K562 (cell line): Measurements from ENCODE around the gene MGAT4C. TPM values are rescaled to one million over a fixed set of nuclear protein-coding genes. Genes with fewer than 3 reads are reported as not detected.

Source experiments
- ATAC-seq: fragments of 200-7000 bp; cut with Tn5 transposase; 3 replicates; pipeline ENCODE4 v1.9.1; 2020; ENCODE audit warnings: moderate library complexity
- BruUV-seq: library from RNA; stranded (reverse); fragments of 400-500 nt; replicated peaks from 2 replicates; lab custom pipeline; 2021; lab: Mats Ljungman, UMichigan
- CTCF ChIA-PET: fragments of 300-600 bp; formaldehyde crosslinking; extraction: SDS; loops from one replicate; lab custom pipeline; 2021; ENCODE audit warnings: low intra/inter-chr PET ratio; lab: Yijun Ruan, JAX
- POLR2A ChIA-PET: fragments of 300-600, 350-650 bp; sonication (Branson Sonifier 250); formaldehyde crosslinking; extraction: SDS; loops from one replicate; lab custom pipeline; 2021; ENCODE audit warnings: antibody characterized with exemption, inconsistent platforms; lab: Yijun Ruan, JAX
- DNase-seq, 4 experiments: peaks; one replicate each; pipeline versions ENCODE4 v3.0.0 to v3.0.0-alpha.2; 2011 to 2018; ENCODE audit warnings: low spot score in 3 of 4, mixed read lengths in 3 of 4; ENCODE audit errors: extremely low read depth in 1 of 4
- FAIRE-seq: peaks from 2 replicates; lab custom pipeline; 2011; peaks lifted over from hg19 to GRCh38; lab: Jason Lieb, UNC
- H2AFZ ChIP-seq: 2 replicates; pipeline ENCODE4 v1.6.0; 2011; ENCODE audit warnings: low read depth, low read length, control low read depth, inconsistent platforms
- H3K27ac ChIP-seq: fragments of 200-600 bp; 3 replicates; pipeline ENCODE4 v1.8.0; 2011; ENCODE audit warnings: low read depth, mild to moderate bottlenecking, control low read depth, inconsistent platforms, low read length, moderate library complexity, mixed read lengths; ENCODE audit errors: extremely low read depth
- H3K27me3 ChIP-seq, 2 experiments: fragments of 300-600 bp in 1 of 2; 2 replicates in 1 of 2; 3 replicates in 1 of 2; pipeline versions ENCODE4 v1.6.0 to v1.8.0; 2011; ENCODE audit warnings: inconsistent platforms in 2 of 2, low read length in 2 of 2, mild to moderate bottlenecking in 1 of 2, mixed read lengths in 1 of 2, moderate library complexity in 1 of 2; ENCODE audit not compliant: control insufficient read depth in 2 of 2, insufficient read depth in 2 of 2
- H3K36me3 ChIP-seq: fragments of 300-600 bp; 3 replicates; pipeline ENCODE4 v1.8.0; 2011; ENCODE audit warnings: mild to moderate bottlenecking, low read length, inconsistent platforms; ENCODE audit not compliant: control insufficient read depth, insufficient read depth
- H3K4me1 ChIP-seq, 2 experiments: fragments of 200-600 bp in 1 of 2; replicated peaks in 1 of 2; 2 replicates in 1 of 2; 3 replicates in 1 of 2; pipeline versions ENCODE4 v1.5.1 to v1.8.0; 2011; ENCODE audit warnings: inconsistent platforms in 2 of 2, low read length in 2 of 2, mild to moderate bottlenecking in 1 of 2, mixed read lengths in 1 of 2, moderate library complexity in 1 of 2; ENCODE audit not compliant: control insufficient read depth in 2 of 2, insufficient read depth in 2 of 2
- H3K4me2 ChIP-seq: 2 replicates; pipeline ENCODE4 v1.6.1; 2011; ENCODE audit warnings: low read length, control low read depth, inconsistent platforms, mixed read lengths; ENCODE audit not compliant: insufficient read depth
- H3K4me3 ChIP-seq: fragments of 200-600 bp; sonication (generic), shearing (Covaris generic); 2 replicates; pipeline ENCODE4 v1.5.1; 2016; ENCODE audit warnings: control low read depth, inconsistent platforms
- H3K79me2 ChIP-seq: fragments of 200-600 bp; 3 replicates; pipeline ENCODE4 v1.8.0; 2011; ENCODE audit warnings: low read length, inconsistent platforms; ENCODE audit not compliant: control insufficient read depth, insufficient read depth
- H3K9ac ChIP-seq, 2 experiments: 2 replicates each; pipeline versions ENCODE4 v1.6.0 to v1.6.1; 2011; ENCODE audit warnings: low read depth in 2 of 2, low read length in 2 of 2, control low read depth in 1 of 2, inconsistent platforms in 1 of 2, mild to moderate bottlenecking in 1 of 2, mixed read lengths in 1 of 2; ENCODE audit not compliant: insufficient read depth in 1 of 2
- H3K9me1 ChIP-seq: one replicate; pipeline ENCODE4 v1.6.0; 2011; ENCODE audit warnings: inconsistent platforms, mild to moderate bottlenecking, low read length, moderate library complexity; ENCODE audit not compliant: control insufficient read depth, insufficient read depth
- H3K9me3 ChIP-seq: replicated peaks from 2 replicates; pipeline ENCODE4 v1.5.1; 2011; ENCODE audit warnings: low read depth, low read length, inconsistent platforms; ENCODE audit not compliant: control insufficient read depth, insufficient read depth
- H4K20me1 ChIP-seq: replicated peaks from 2 replicates; pipeline ENCODE4 v1.6.1; 2011; ENCODE audit warnings: low read length, inconsistent platforms, mixed read lengths; ENCODE audit not compliant: control insufficient read depth, insufficient read depth
- CGGBP1 ChIP-seq: fragments of 250-450 bp; sonication (Bioruptor Pico); IDR thresholded peaks from 2 replicates; pipeline ENCODE4 v1.9.0; 2021; ENCODE audit warnings: mild to moderate bottlenecking
- CTCFL ChIP-seq: IDR thresholded peaks from 2 replicates; pipeline ENCODE4 v1.6.1; 2011; ENCODE audit warnings: borderline replicate concordance, low read depth, mild to moderate bottlenecking, moderate library complexity, low read length; ENCODE audit not compliant: insufficient read depth, poor library complexity, severe bottlenecking
- KAT7 ChIP-seq: sonication (generic); formaldehyde crosslinking; IDR thresholded peaks from 2 replicates; pipeline ENCODE4 v1.8.0; 2022; ENCODE audit warnings: missing genetic modification reagents, mild to moderate bottlenecking, borderline replicate concordance
- NR2F6 ChIP-seq: fragments of 450-650 bp; formaldehyde crosslinking; IDR thresholded peaks from 2 replicates; pipeline ENCODE4 v1.4.0; 2020; ENCODE audit warnings: mild to moderate bottlenecking
- NR3C1 ChIP-seq: sonication (generic); formaldehyde crosslinking; IDR thresholded peaks from 2 replicates; pipeline ENCODE4 v1.8.1; 2022; ENCODE audit warnings: missing genetic modification reagents
- PHF8 ChIP-seq: fragments of 200-600 bp; sonication (generic); IDR thresholded peaks from 2 replicates; pipeline ENCODE4 v1.6.1; 2012; ENCODE audit warnings: mixed run types, mild to moderate bottlenecking, inconsistent platforms, low read length, moderate library complexity, borderline replicate concordance
- PTTG1 ChIP-seq: fragments of 450-650 bp; IDR thresholded peaks from 2 replicates; pipeline ENCODE4 v1.6.1; 2016; ENCODE audit warnings: low read depth, mild to moderate bottlenecking, missing genetic modification characterization, missing compliant biosample characterization
- RBBP5 ChIP-seq: fragments of 200-600 bp; sonication (generic); IDR thresholded peaks from 2 replicates; pipeline ENCODE4 v1.6.1; 2012; ENCODE audit warnings: borderline replicate concordance, mild to moderate bottlenecking, low read length, control low read depth, inconsistent platforms; ENCODE audit not compliant: insufficient read depth, poor library complexity, severe bottlenecking
- SP1 ChIP-seq: sonication (generic); formaldehyde crosslinking; IDR thresholded peaks from 2 replicates; pipeline ENCODE4 v1.8.1; 2022; ENCODE audit warnings: mild to moderate bottlenecking, missing genetic modification reagents
- YBX1 ChIP-seq: fragments of 450-650 bp; IDR thresholded peaks from 2 replicates; pipeline ENCODE4 v1.7.1; 2016; ENCODE audit warnings: mild to moderate bottlenecking
- ZNF41 ChIP-seq: fragments of 250-450 bp; sonication (Bioruptor Pico); conservative IDR thresholded peaks from 2 replicates; pipeline ENCODE4 v1.4.0; 2020; ENCODE audit warnings: mild to moderate bottlenecking
- WGBS: fragments of 100-300 bp; shearing (Covaris generic); methylation state at CpG from one replicate; pipeline ENCODE4 v1.1.6; 2016; ENCODE audit warnings: low coverage, mixed read lengths; ENCODE audit not compliant: insufficient coverage; ENCODE audit errors: missing lambda C conversion rate; 5-methylcytosine and 5-hydroxymethylcytosine counted together
- in situ Hi-C: fragments of 300-500 bp; cut with MboI; formaldehyde crosslinking; loops from 4 replicates; pipeline ENCODE4 v1.15.0; 2018; ENCODE audit warnings: inconsistent platforms, mixed read lengths
- intact Hi-C: fragments of 100-400 bp; cut with micrococcal nuclease; formaldehyde crosslinking; loops from 2 replicates; pipeline ENCODE4 v1.14.2; 2022
- polyA plus RNA-seq, 8 experiments: library from polyadenylated mRNA; depleted of rRNA in 4 of 8; stranded (reverse) in 5 of 8; unstranded in 3 of 8; fragments of >200 nt; fragmentation: Nextera tagmentation in 2 of 8; fragmentation: Illumina TruSeq in 1 of 8; extraction: Ambion mirVana in 2 of 8; extraction: Trizol in 1 of 8; gene quantifications; 2 replicates each; pipeline versions ENCODE4 v1.2.1 to v1.2.3, GENCODE V29; 2011 to 2014; ENCODE audit warnings: inconsistent platforms in 1 of 8, missing spikeins in 1 of 8
- total RNA-seq, 7 experiments: library from RNA; depleted of rRNA in 6 of 7; stranded (reverse); fragments of >200 nt in 6 of 7; fragmentation: Illumina TruSeq in 2 of 7; extraction: Trizol in 2 of 7; gene quantifications; 2 replicates each; pipeline versions ENCODE4 v1.2.1 to v1.2.3, GENCODE V29; 2011 to 2021; ENCODE audit warnings: low replicate concordance in 1 of 7
- TF ChIP-seq, protein P1 (sequence below): fragments of 250-450 bp; sonication (Bioruptor Pico); IDR thresholded peaks from 2 replicates; pipeline ENCODE4 v1.9.0; 2021; ENCODE audit warnings: mild to moderate bottlenecking, inconsistent platforms
- TF ChIP-seq, protein P2 (sequence below): fragments of 450-650 bp; IDR thresholded peaks from 2 replicates; pipeline ENCODE4 v1.6.1; 2016; ENCODE audit warnings: borderline replicate concordance

Gene MGAT4C
- total and polyA plus RNA-seq, 9 of the 15 experiments (the other 6 are each of a cell fraction or from before 2014, with no cell fraction given): not detected

DNA sequence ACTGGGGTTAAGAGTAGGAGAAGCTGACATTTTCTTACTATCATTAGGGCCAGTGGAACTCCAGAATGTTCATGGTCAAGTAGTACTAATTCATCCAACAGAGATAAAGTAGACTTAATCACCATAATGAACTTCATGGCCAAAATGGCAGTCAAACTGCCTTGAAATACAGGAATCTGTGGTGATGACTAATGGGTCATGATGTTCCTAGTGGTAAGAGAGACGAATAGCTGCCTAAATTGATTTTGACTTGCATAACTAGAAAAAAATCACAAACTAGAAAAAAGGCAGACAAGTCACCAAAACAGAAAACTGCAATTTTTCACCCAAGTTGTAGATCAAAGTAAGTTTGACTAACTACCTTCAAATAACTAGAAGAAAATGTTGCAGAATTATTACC, 138.5 kb downstream of the MGAT4C start (continued):
- TF ChIP-seq CTCFL (no peak), SP1 (CRISPR knock-in tag) (no peak), PTTG1 (tag) (no peak), YBX1 (no peak)

- ChIA-PET CTCF (no interaction called here), POLR2A (no interaction called here)
- FAIRE-seq: no peak
- intact Hi-C loops: no loop called here
- no peak overlapping the region for H2AFZ ChIP-seq
- in situ Hi-C loops: no loop called here
- H3K27me3 ChIP-seq: no peaks in the 10 kb centered on the region
- DNase-seq: no peak
- no peaks in the 10 kb centered on the region for H3K4me1 ChIP-seq
- BruUV-seq: no TSS peak
- no peaks in the 10 kb centered on the region for H4K20me1 ChIP-seq
- H3K79me2 ChIP-seq: no peaks in the 10 kb centered on the region
- H3K4me2 ChIP-seq: no peak overlapping the region
- H3K9me3 ChIP-seq: no peaks in the 10 kb centered on the region
- no peak overlapping the region for H3K9ac ChIP-seq
- no peak overlapping the region for H3K4me3 ChIP-seq
- WGBS: under 1% methylated on average over 8 of the region's 9 CpGs
- H3K27ac ChIP-seq: no peak overlapping the region
- no peaks in the 10 kb centered on the region for H3K36me3 ChIP-seq
- no peak for ATAC-seq
- H3K9me1 ChIP-seq: no peaks in the 10 kb centered on the region
- TF ChIP-seq, protein P1, sequence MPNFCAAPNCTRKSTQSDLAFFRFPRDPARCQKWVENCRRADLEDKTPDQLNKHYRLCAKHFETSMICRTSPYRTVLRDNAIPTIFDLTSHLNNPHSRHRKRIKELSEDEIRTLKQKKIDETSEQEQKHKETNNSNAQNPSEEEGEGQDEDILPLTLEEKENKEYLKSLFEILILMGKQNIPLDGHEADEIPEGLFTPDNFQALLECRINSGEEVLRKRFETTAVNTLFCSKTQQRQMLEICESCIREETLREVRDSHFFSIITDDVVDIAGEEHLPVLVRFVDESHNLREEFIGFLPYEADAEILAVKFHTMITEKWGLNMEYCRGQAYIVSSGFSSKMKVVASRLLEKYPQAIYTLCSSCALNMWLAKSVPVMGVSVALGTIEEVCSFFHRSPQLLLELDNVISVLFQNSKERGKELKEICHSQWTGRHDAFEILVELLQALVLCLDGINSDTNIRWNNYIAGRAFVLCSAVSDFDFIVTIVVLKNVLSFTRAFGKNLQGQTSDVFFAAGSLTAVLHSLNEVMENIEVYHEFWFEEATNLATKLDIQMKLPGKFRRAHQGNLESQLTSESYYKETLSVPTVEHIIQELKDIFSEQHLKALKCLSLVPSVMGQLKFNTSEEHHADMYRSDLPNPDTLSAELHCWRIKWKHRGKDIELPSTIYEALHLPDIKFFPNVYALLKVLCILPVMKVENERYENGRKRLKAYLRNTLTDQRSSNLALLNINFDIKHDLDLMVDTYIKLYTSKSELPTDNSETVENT: no peak
- TF ChIP-seq NR2F6 (CRISPR knock-in tag): no peak
- TF ChIP-seq PHF8: no peak
- no peak for TF ChIP-seq NR3C1 (CRISPR knock-in tag)
- TF ChIP-seq KAT7 (CRISPR knock-in tag): no peak
- TF ChIP-seq, protein P2, sequence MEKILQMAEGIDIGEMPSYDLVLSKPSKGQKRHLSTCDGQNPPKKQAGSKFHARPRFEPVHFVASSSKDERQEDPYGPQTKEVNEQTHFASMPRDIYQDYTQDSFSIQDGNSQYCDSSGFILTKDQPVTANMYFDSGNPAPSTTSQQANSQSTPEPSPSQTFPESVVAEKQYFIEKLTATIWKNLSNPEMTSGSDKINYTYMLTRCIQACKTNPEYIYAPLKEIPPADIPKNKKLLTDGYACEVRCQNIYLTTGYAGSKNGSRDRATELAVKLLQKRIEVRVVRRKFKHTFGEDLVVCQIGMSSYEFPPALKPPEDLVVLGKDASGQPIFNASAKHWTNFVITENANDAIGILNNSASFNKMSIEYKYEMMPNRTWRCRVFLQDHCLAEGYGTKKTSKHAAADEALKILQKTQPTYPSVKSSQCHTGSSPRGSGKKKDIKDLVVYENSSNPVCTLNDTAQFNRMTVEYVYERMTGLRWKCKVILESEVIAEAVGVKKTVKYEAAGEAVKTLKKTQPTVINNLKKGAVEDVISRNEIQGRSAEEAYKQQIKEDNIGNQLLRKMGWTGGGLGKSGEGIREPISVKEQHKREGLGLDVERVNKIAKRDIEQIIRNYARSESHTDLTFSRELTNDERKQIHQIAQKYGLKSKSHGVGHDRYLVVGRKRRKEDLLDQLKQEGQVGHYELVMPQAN: no peak
- no peak for TF ChIP-seq RBBP5
- no peak for TF ChIP-seq ZNF41
- TF ChIP-seq CGGBP1 (CRISPR knock-in tag): no peak
These were observed 152.1 kb downstream of the MGAT4C start for GRCh38 chr12:86104087-86104486.
